Measurements from ENCODE around the gene FAM240B.

DNA sequence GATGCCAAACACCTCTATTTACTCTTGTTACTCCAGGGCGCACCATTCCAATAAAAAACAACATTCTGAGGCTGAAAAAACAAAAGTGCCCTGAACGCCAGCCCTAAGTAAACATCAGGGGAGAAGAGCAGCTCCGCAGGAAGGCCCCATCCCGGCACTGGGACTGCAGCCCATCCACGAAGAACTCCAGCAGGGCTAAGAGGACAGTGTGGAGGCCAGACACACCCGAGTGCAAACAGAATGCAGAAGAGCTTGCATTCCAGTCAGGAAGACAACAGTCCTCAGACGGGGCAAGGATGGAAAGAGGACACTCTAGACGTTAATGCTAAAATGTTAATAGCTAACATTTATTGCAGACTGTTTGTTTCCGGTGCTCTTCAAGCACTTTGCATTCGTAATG is 33.0 kb downstream of the FAM240B start:
- TF ChIP-seq, protein P1, sequence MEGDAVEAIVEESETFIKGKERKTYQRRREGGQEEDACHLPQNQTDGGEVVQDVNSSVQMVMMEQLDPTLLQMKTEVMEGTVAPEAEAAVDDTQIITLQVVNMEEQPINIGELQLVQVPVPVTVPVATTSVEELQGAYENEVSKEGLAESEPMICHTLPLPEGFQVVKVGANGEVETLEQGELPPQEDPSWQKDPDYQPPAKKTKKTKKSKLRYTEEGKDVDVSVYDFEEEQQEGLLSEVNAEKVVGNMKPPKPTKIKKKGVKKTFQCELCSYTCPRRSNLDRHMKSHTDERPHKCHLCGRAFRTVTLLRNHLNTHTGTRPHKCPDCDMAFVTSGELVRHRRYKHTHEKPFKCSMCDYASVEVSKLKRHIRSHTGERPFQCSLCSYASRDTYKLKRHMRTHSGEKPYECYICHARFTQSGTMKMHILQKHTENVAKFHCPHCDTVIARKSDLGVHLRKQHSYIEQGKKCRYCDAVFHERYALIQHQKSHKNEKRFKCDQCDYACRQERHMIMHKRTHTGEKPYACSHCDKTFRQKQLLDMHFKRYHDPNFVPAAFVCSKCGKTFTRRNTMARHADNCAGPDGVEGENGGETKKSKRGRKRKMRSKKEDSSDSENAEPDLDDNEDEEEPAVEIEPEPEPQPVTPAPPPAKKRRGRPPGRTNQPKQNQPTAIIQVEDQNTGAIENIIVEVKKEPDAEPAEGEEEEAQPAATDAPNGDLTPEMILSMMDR (IDR thresholded peaks at IDR 0.05): no peak
- TF ChIP-seq POLR2A (IDR thresholded peaks at IDR 0.05; ENCODE audit: low read depth) (no peak), EP300 (IDR thresholded peaks at IDR 0.05) (no peak)
